NCI-H1105 treated with DMSO at 0.1 percent for 48 hours (cell line): ENCODE data around the gene ZMYM2.
"Not testable (repeated sequence)": the region's sequence is repeated elsewhere in the genome, so short reads cannot be mapped to it uniquely, and the experiment has no call there.

Experiments used
- DNase-seq: peaks from one replicate; lab custom pipeline; 2025; lab: John Stamatoyannopoulos, UW

ZMYM2 gene

GRCh38 chr13:19958155-19959111 is at the start of gene ZMYM2:
Gene ZMYM2, plus strand, starts transcription at chr13:19958727. Its CDS starts 34,346 bp downstream, at chr13:19993073.
- peak; percentile 80 for DNase-seq

GRCh38 chr13:19910336-19911072 is 48.0 kb upstream of the ZMYM2 start:
- no peak for DNase-seq

- peak; percentile 28 for DNase-seq
These were observed 31.3 kb upstream of the ZMYM2 start for GRCh38 chr13:19927117-19927748.

GRCh38 chr13:19940106-19940505 is 18.4 kb upstream of the ZMYM2 start:
- DNase-seq: no peak

- DNase-seq: no peak
These were observed 8.2 kb upstream of the ZMYM2 start for GRCh38 chr13:19950374-19950773.

GRCh38 chr13:19952850-19953249 is 5.7 kb upstream of the ZMYM2 start:
- no peak for DNase-seq

- no peak for DNase-seq
These were observed 2.5 kb upstream of the ZMYM2 start for GRCh38 chr13:19955873-19956559.

- peak; percentile 81 for DNase-seq
These were observed 990 bp upstream of the ZMYM2 start for GRCh38 chr13:19957320-19958154.

GRCh38 chr13:19959141-19959830 is 759 bp downstream of the ZMYM2 start:
- DNase-seq: no peak

GRCh38 chr13:19959831-19960652 is 1.5 kb downstream of the ZMYM2 start:
- DNase-seq: peak; percentile 87

GRCh38 chr13:19960653-19960976 is 2.1 kb downstream of the ZMYM2 start:
- DNase-seq: no peak

- DNase-seq: no peak
These were observed 3.0 kb downstream of the ZMYM2 start for GRCh38 chr13:19961489-19961888.

GRCh38 chr13:19961924-19962323 is 3.4 kb downstream of the ZMYM2 start:
- no peak for DNase-seq

- DNase-seq: no peak
These were observed 4.4 kb downstream of the ZMYM2 start for GRCh38 chr13:19962894-19963293.

GRCh38 chr13:19967621-19968020 is 9.1 kb downstream of the ZMYM2 start:
- DNase-seq: no peak

GRCh38 chr13:19974498-19975009 is 16.0 kb downstream of the ZMYM2 start:
- DNase-seq: not testable (repeated sequence)

- DNase-seq: no peak
These were observed 20.4 kb downstream of the ZMYM2 start for GRCh38 chr13:19978831-19979437.

- DNase-seq: no peak
These were observed 23.2 kb downstream of the ZMYM2 start for GRCh38 chr13:19981685-19982238.
